ENCODE measurements around the gene TOP2A.

DNA sequence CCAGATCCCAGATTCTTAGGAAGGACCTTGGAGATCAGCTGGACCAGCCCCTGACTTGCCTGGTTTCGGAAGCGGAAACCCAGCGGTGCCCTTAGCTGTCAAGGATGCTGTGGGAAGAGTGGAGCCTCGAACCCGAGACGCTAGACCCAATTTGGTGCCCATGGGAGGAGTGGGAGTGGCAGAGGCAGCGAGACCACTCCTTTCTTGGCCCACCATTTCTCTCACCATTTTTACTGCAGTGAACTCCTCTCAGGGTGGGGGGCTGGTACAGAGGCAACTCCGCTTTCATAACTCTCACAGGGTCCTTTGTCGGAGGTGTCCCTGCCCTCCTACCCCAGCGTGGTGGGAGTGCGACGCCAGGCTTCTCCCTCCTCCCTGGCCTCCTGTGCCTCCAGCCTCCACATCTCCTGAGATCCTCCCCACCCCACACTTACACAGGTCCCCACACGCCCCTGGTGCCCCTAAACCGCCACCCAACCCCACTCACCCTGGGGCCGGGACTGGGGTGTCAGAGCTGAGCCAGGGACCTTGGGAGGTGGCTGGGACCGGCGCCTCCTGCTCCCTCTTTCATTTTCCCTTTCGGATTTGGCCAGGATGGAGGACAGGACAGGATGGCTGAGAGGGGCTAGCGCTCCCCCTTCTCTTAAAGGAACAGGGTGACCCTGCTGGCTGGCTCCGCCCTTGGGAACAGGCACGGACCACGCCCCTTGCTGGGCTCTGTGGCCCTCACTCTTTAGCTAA is 53.4 kb downstream of the TOP2A start, which contains the start of gene GJD3:
- TF ChIP-seq, protein P1, sequence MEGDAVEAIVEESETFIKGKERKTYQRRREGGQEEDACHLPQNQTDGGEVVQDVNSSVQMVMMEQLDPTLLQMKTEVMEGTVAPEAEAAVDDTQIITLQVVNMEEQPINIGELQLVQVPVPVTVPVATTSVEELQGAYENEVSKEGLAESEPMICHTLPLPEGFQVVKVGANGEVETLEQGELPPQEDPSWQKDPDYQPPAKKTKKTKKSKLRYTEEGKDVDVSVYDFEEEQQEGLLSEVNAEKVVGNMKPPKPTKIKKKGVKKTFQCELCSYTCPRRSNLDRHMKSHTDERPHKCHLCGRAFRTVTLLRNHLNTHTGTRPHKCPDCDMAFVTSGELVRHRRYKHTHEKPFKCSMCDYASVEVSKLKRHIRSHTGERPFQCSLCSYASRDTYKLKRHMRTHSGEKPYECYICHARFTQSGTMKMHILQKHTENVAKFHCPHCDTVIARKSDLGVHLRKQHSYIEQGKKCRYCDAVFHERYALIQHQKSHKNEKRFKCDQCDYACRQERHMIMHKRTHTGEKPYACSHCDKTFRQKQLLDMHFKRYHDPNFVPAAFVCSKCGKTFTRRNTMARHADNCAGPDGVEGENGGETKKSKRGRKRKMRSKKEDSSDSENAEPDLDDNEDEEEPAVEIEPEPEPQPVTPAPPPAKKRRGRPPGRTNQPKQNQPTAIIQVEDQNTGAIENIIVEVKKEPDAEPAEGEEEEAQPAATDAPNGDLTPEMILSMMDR (IDR thresholded peaks at IDR 0.05; ENCODE audit: poor library complexity, severe bottlenecking): no peak
- no peak for TF ChIP-seq EP300 (conservative IDR thresholded peaks at IDR 0.05; ENCODE audit: poor library complexity, severe bottlenecking)

Measured in neural cell (in vitro differentiated cells).